Aorta (tissue), 5 donors: ENCODE measurements around the gene MAPK10. TPM values are rescaled to one million over a fixed set of nuclear protein-coding genes. Genes with fewer than 3 reads are reported as not detected.

Experiments used
- ATAC-seq: fragments of 200-7000 bp; cut with Tn5 transposase; one replicate; pipeline ENCODE4 v1.9.1; 2022; ENCODE audit warnings: moderate library complexity; ENCODE audit not compliant: low FRiP score
- DNase-seq, 2 donors: peaks; one replicate each; pipeline ENCODE4 v3.0.0-alpha.2; 2020
- H3K27ac ChIP-seq, 2 donors: one replicate each; pipeline ENCODE4 v1.5.1; 2013; ENCODE audit warnings: low read length in 2 of 2, mild to moderate bottlenecking in 2 of 2, moderate library complexity in 2 of 2, control low read depth in 1 of 2, inconsistent platforms in 1 of 2, low read depth in 1 of 2
- H3K27me3 ChIP-seq, 2 donors: one replicate each; pipeline ENCODE4 v1.6.1; 2013; ENCODE audit warnings: control low read depth in 1 of 2, low read length in 1 of 2, mild to moderate bottlenecking in 1 of 2, moderate library complexity in 1 of 2; ENCODE audit not compliant: insufficient read depth in 2 of 2, control insufficient read depth in 1 of 2
- H3K36me3 ChIP-seq, 2 donors: one replicate each; pipeline ENCODE4 v1.6.1; 2013; ENCODE audit warnings: control low read depth in 1 of 2, low read length in 1 of 2, mild to moderate bottlenecking in 1 of 2; ENCODE audit not compliant: insufficient read depth in 2 of 2, control insufficient read depth in 1 of 2
- H3K4me1 ChIP-seq, 2 donors: one replicate each; pipeline ENCODE4 v1.6.1; 2013; ENCODE audit warnings: low read length in 2 of 2, control low read depth in 1 of 2, mild to moderate bottlenecking in 1 of 2, moderate library complexity in 1 of 2; ENCODE audit not compliant: insufficient read depth in 2 of 2, control insufficient read depth in 1 of 2
- H3K4me3 ChIP-seq, 2 donors: one replicate each; pipeline ENCODE4 v1.5.1; 2013; ENCODE audit warnings: low read length in 2 of 2, control low read depth in 1 of 2, mild to moderate bottlenecking in 1 of 2
- H3K9me3 ChIP-seq: one replicate; pipeline ENCODE4 v1.6.1; 2013; ENCODE audit warnings: mild to moderate bottlenecking, low read length; ENCODE audit not compliant: control insufficient read depth
- WGBS, 2 donors: extraction: QIAGEN DNeasy Blood & Tissue Kit; methylation state at CpG; one replicate each; pipeline ENCODE4 v1.1.7; 2013; 5-methylcytosine and 5-hydroxymethylcytosine counted together
- intact Hi-C, 2 donors: fragments of 100-400 bp; cut with DNase I; formaldehyde crosslinking; loops; one replicate each; pipeline versions ENCODE4 v1.14.2 to v1.15.0; 2022
- polyA plus RNA-seq, 2 donors: library from polyadenylated mRNA; stranded (reverse); fragments of 200-250 nt; gene quantifications; one replicate each; pipeline ENCODE4 v1.2.3, GENCODE V29; 2013
- total RNA-seq, 2 donors: library from RNA; stranded (reverse); fragmentation: NEBNext Ultra II Directional; extraction: Animal tissue kit (Norgen Biotek cat#: 25700); gene quantifications; one replicate each; pipeline ENCODE4 v1.2.1, GENCODE V29; 2021
- donor health status: healthy with polysubstance abuse.
- donor health status: Bipolar disorder and iron deficiency.
- donor health status: DM: no; HTN: no; CAD: no.
- donor health status: DM: no; HTN: no; CAD: no.
- donor health status: DM: yes; HTN: yes; CAD: no.

MAPK10 gene
- total and polyA plus RNA-seq, 4 donors: 12.4 to 40.0 (median 24.1) TPM

DNA sequence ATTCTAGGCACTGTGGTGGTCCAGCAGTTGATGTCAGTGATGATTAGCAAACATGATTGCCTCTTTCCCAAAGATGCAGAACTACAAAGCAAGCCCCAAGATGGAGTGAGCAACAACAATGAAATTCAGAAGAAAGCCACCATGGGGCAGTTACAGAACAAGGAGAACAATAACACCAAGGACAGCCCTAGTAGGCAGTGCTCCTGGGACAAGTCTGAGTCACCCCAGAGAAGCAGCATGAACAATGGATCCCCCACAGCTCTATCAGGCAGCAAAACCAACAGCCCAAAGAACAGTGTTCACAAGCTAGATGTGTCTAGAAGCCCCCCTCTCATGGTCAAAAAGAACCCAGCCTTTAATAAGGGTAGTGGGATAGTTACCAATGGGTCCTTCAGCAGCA lies 365.3 kb downstream of the MAPK10 start:
- intact Hi-C loops: no loop called here
- Histone ChIP-seq H3K27me3 (no peaks in the 10 kb centered on the region), H3K27ac (no peak overlapping the region), H3K4me1 (no peaks in the 10 kb centered on the region), H3K4me3 (no peak overlapping the region), H3K9me3 (no peaks in the 10 kb centered on the region), H3K36me3 (peaks cover 0 to 4% of the 10 kb centered on the region in 2 donors)
- DNase-seq (no peak), ATAC-seq (no peak)

GRCh38 chr4:85993641-85994040 lies 366.2 kb downstream of the MAPK10 start:
- H3K4me1 ChIP-seq: no peaks in the 10 kb centered on the region
- H3K36me3 ChIP-seq: peaks cover 0 to 4% of the 10 kb centered on the region in 2 donors
- DNase-seq (no peak), ATAC-seq (no peak)
- H3K9me3 ChIP-seq: no peaks in the 10 kb centered on the region
- intact Hi-C loops: no loop called here
- no peak overlapping the region for H3K27ac ChIP-seq
- no peaks in the 10 kb centered on the region for H3K27me3 ChIP-seq
- WGBS, 2 donors: 81 to 93% methylated on average over 2 of the region's 2 CpGs
- H3K4me3 ChIP-seq: no peak overlapping the region

GRCh38 chr4:85986266-85986665 lies 373.6 kb downstream of the MAPK10 start:
- H3K4me3 ChIP-seq: no peak overlapping the region
- no peaks in the 10 kb centered on the region for H3K4me1 ChIP-seq
- ATAC-seq (no peak), DNase-seq (no peak)
- H3K9me3 ChIP-seq: no peaks in the 10 kb centered on the region
- H3K27ac ChIP-seq: no peak overlapping the region
- no peaks in the 10 kb centered on the region for H3K36me3 ChIP-seq
- intact Hi-C loops: no loop called here
- H3K27me3 ChIP-seq: no peaks in the 10 kb centered on the region
- WGBS, 2 donors: 86 to 97% methylated on average over 1 of the region's 1 CpG

- no peaks in the 10 kb centered on the region for H3K27me3 ChIP-seq
- DNase-seq (no peak), ATAC-seq (no peak)
- no peaks in the 10 kb centered on the region for H3K4me1 ChIP-seq
- intact Hi-C loops: no loop called here
- H3K4me3 ChIP-seq: no peak overlapping the region
- 83 to 87% methylated on average over 3 of the region's 3 CpGs for WGBS, 2 donors
- no peaks in the 10 kb centered on the region for H3K9me3 ChIP-seq
- no peaks in the 10 kb centered on the region for H3K36me3 ChIP-seq
- no peak overlapping the region for H3K27ac ChIP-seq
These were observed 380.6 kb downstream of the MAPK10 start for GRCh38 chr4:85979276-85979675.

DNA sequence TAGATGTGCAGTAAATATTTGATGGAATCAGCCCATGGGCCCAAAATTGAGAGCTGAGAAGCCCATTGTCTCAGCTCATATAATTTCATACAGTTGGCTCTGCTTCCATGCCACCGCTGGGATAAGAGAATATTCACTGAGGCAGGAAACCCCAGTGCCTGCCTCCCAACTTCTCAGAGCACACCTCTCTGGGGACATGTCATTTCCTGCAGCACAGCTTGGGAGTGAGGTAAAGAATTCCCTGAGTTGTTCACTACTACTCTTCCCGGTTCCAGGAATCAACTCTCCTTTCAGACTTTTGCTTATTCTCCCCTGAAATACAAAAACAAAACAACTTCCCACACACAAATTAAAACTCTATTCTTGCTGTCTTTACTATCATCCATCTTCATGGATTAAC lies 389.3 kb downstream of the MAPK10 start:
- no peaks in the 10 kb centered on the region for H3K27me3 ChIP-seq
- 33 to 50% methylated on average over 2 of the region's 2 CpGs for WGBS, 2 donors
- intact Hi-C loops: no loop called here
- H3K27ac ChIP-seq: no peak overlapping the region
- DNase-seq (no peak), ATAC-seq (no peak)
- H3K9me3 ChIP-seq: no peaks in the 10 kb centered on the region
- no peak overlapping the region for H3K4me3 ChIP-seq
- H3K36me3 ChIP-seq: no peaks in the 10 kb centered on the region
- peaks cover 2 to 5% of the 10 kb centered on the region in 2 donors for H3K4me1 ChIP-seq

DNA sequence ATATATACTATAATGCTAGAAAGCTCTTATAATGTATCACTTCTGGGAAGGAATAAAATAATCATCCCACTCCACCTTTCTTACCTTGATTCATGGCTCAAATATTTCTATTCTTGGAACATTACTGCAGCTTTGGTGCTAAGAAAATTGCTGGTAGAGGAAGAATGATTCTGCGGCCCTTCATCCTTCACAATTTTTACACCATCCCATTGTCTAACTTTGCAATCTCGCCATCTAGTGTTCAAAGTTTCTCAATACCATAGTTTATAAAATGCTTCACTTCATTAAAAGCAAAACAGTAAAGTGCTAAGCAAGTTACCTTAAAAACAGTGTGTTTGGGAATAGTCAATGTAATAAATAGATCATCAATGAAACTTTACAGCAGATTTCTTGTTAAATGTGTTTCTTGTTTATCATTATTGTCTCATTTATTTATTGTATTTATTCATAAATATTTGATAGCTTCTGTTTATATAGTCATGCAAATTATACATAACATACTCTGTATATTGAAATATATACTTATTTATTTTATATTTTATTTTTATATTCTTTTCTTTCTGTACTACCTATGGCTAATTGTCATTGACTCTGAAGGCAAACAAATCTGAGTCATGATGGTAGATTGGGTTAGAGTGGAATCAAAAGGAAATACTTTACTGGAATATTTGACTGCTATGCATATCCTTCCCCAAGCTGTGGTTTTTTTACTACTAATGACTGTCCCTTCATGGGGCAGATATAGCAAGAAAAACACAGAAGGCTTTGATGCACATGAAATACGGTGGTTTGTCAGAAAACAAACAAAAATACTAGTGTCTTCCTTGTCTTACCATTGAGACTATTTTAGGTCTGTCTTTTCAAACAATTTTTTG lies 390.7 kb downstream of the MAPK10 start:
- no peak overlapping the region for H3K27ac ChIP-seq
- no peaks in the 10 kb centered on the region for H3K27me3 ChIP-seq
- no peak overlapping the region for H3K4me3 ChIP-seq
- 28 to 32% methylated on average over 3 of the region's 3 CpGs for WGBS, 2 donors
- peaks cover 2 to 5% of the 10 kb centered on the region in 2 donors for H3K4me1 ChIP-seq
- no peaks in the 10 kb centered on the region for H3K9me3 ChIP-seq
- no peaks in the 10 kb centered on the region for H3K36me3 ChIP-seq
- no peak for DNase-seq
- intact Hi-C loops: loop anchor here (2.0 to 10.0 kb wide), 4 partner anchors 104 to 212 kb away; no protein-coding TSS in a partner anchor
- peak; percentile 68 for ATAC-seq

- ATAC-seq: no peak
- Histone ChIP-seq H3K9me3 (no peaks in the 10 kb centered on the region), H3K27me3 (no peaks in the 10 kb centered on the region), H3K4me3 (no peak overlapping the region), H3K27ac (no peak overlapping the region), H3K36me3 (no peaks in the 10 kb centered on the region), H3K4me1 (peaks cover 2 to 5% of the 10 kb centered on the region in 2 donors)
- DNase-seq: no peak
- intact Hi-C loops: loop anchor here (2.0 to 10.0 kb wide), 4 partner anchors 103 to 211 kb away; no protein-coding TSS in a partner anchor
- WGBS, 2 donors: 48 to 60% methylated on average over 2 of the region's 2 CpGs
These were observed 392.0 kb downstream of the MAPK10 start for GRCh38 chr4:85967872-85968271.

- 14 to 28% methylated on average over 2 of the region's 2 CpGs for WGBS, 2 donors
- DNase-seq (no peak), ATAC-seq (no peak)
- no peak overlapping the region for H3K27ac ChIP-seq
- peaks cover 2 to 5% of the 10 kb centered on the region in 2 donors for H3K4me1 ChIP-seq
- H3K36me3 ChIP-seq: no peaks in the 10 kb centered on the region
- no peaks in the 10 kb centered on the region for H3K9me3 ChIP-seq
- H3K4me3 ChIP-seq: no peak overlapping the region
- intact Hi-C loops: loop anchor here (5.0 to 10.0 kb wide), 3 partner anchors 102 to 209 kb away; no protein-coding TSS in a partner anchor
- no peaks in the 10 kb centered on the region for H3K27me3 ChIP-seq
These were observed 393.5 kb downstream of the MAPK10 start for GRCh38 chr4:85966373-85966772.

- 70 to 72% methylated on average over 1 of the region's 1 CpG for WGBS, 2 donors
- ATAC-seq: no peak
- intact Hi-C loops: loop anchor here (5.0 to 10.0 kb wide), 3 partner anchors 101 to 208 kb away; no protein-coding TSS in a partner anchor
- Histone ChIP-seq H3K4me1 (peaks cover 2 to 5% of the 10 kb centered on the region in 2 donors), H3K36me3 (no peaks in the 10 kb centered on the region), H3K9me3 (no peaks in the 10 kb centered on the region), H3K27me3 (no peaks in the 10 kb centered on the region), H3K4me3 (no peak overlapping the region), H3K27ac (no peak overlapping the region)
- no peak for DNase-seq
These were observed 394.3 kb downstream of the MAPK10 start for GRCh38 chr4:85965529-85965928.
